Endothelial cell of umbilical vein (primary cell): ENCODE results near the gene CHCHD3.

ENCODE experiments used
- EZH2 ChIP-seq: IDR thresholded peaks from 2 replicates; pipeline ENCODE4 v1.6.1; 2012; ENCODE audit warnings: borderline replicate concordance, low read depth, mild to moderate bottlenecking, moderate library complexity, low read length, inconsistent platforms; ENCODE audit not compliant: severe bottlenecking
- JUN ChIP-seq: IDR thresholded peaks from 2 replicates; pipeline ENCODE4 v1.6.1; 2011; ENCODE audit warnings: borderline replicate concordance, low read depth; ENCODE audit not compliant: insufficient read length, insufficient read depth
- MYC ChIP-seq: IDR thresholded peaks from one replicate; pipeline ENCODE4 v1.6.1; 2011; ENCODE audit warnings: mild to moderate bottlenecking, low read depth, low read length
- POLR2A ChIP-seq: IDR thresholded peaks from 2 replicates; pipeline ENCODE4 v1.6.1; 2012; ENCODE audit warnings: low read depth, mild to moderate bottlenecking, control low read depth, low read length
- POLR2AphosphoS5 ChIP-seq: IDR thresholded peaks from 2 replicates; pipeline ENCODE4 v1.6.1; 2012; ENCODE audit warnings: low read depth, mild to moderate bottlenecking, control low read depth, low read length, moderate library complexity; ENCODE audit not compliant: insufficient read depth
- TF ChIP-seq, protein P1 (sequence below), 2 donors: IDR thresholded peaks; 1 replicate in 1 of 2; 2 replicates in 1 of 2; pipeline ENCODE4 v1.5.1; 2011; ENCODE audit warnings: low read length in 2 of 2, mild to moderate bottlenecking in 2 of 2, moderate library complexity in 2 of 2, control low read depth in 1 of 2, inconsistent platforms in 1 of 2, low read depth in 1 of 2; ENCODE audit not compliant: insufficient read depth in 1 of 2; ENCODE audit errors: extremely low read depth in 1 of 2

DNA sequence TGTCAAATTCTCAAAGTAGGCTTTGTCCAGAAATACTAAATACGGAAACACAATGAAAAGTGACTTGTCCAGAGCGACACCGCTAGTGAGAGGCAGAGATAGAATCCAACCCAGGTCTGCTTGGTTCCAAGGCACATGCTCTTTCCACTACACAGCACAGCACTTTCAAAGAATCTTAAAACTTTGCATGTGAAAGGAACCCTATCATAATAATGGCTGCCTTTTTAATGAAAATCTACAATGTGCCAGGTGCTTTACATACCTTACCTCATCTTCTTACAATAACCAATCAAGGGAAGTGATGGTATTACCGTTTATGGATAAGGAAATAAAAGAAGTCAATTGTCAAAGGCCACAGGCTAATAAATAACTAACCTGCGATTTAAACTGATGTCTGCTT is 2.6 kb downstream of the CHCHD3 start:
- TF ChIP-seq, protein P1, sequence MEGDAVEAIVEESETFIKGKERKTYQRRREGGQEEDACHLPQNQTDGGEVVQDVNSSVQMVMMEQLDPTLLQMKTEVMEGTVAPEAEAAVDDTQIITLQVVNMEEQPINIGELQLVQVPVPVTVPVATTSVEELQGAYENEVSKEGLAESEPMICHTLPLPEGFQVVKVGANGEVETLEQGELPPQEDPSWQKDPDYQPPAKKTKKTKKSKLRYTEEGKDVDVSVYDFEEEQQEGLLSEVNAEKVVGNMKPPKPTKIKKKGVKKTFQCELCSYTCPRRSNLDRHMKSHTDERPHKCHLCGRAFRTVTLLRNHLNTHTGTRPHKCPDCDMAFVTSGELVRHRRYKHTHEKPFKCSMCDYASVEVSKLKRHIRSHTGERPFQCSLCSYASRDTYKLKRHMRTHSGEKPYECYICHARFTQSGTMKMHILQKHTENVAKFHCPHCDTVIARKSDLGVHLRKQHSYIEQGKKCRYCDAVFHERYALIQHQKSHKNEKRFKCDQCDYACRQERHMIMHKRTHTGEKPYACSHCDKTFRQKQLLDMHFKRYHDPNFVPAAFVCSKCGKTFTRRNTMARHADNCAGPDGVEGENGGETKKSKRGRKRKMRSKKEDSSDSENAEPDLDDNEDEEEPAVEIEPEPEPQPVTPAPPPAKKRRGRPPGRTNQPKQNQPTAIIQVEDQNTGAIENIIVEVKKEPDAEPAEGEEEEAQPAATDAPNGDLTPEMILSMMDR (IDR thresholded peaks at IDR 0.05; ENCODE audit: extremely low read depth in 1 of 2, insufficient read depth in 1 of 2, low read depth in 1 of 2, low read length in 2 of 2): no peak
- TF ChIP-seq POLR2A (no peak), EZH2 (no peak), POLR2AphosphoS5 (no peak), JUN (no peak), MYC (no peak)
